HEK293 (cell line): ENCODE measurements around the gene IPCEF1.

ENCODE experiments used
- CTCF ChIA-PET: fragments of 350-600 bp; formaldehyde crosslinking; extraction: SDS; loops from one replicate; lab custom pipeline; 2021; ENCODE audit warnings: antibody characterized with exemption; lab: Yijun Ruan, JAX
- POLR2A ChIA-PET: fragments of 300-600 bp; formaldehyde crosslinking; extraction: SDS; loops from one replicate; lab custom pipeline; 2020; ENCODE audit warnings: antibody characterized with exemption, inconsistent platforms; lab: Yijun Ruan, JAX
- H3K27ac ChIP-seq: fragments of 200-500 bp; sonication (Bioruptor generic); 2 replicates; pipeline ENCODE4 v1.5.1; 2014; ENCODE audit warnings: low read depth, low read length, control low read depth, inconsistent platforms; ENCODE audit errors: extremely low read depth
- H3K36me3 ChIP-seq, 2 experiments: fragments of 200-500 bp in 1 of 2; sonication (Bioruptor generic) in 1 of 2; 1 replicate in 1 of 2; 2 replicates in 1 of 2; pipeline ENCODE4 v1.5.1; 2014 to 2017; ENCODE audit warnings: inconsistent platforms in 2 of 2, low read length in 2 of 2; ENCODE audit not compliant: control insufficient read depth in 2 of 2, insufficient read depth in 1 of 2
- H3K4me1 ChIP-seq: fragments of 200-500 bp; sonication (Bioruptor generic); 2 replicates; pipeline ENCODE4 v1.5.1; 2014; ENCODE audit warnings: mild to moderate bottlenecking, low read length, inconsistent platforms; ENCODE audit not compliant: control insufficient read depth, insufficient read depth
- H3K4me3 ChIP-seq: 2 replicates; pipeline ENCODE4 v1.5.1; 2011; ENCODE audit warnings: low read depth, mild to moderate bottlenecking, control low read depth, low read length, moderate library complexity
- H3K9me3 ChIP-seq: fragments of 200-500 bp; sonication (Bioruptor generic); 2 replicates; pipeline ENCODE4 v1.5.1; 2014; ENCODE audit warnings: low read depth, low read length, inconsistent platforms; ENCODE audit not compliant: control insufficient read depth, insufficient read depth
- BCL11B ChIP-seq: fragments of 450-650 bp; formaldehyde crosslinking; IDR thresholded peaks from 2 replicates; pipeline ENCODE4 v1.5.1; 2016; ENCODE audit warnings: low read depth, missing biosample characterization, missing genetic modification characterization
- KLF16 ChIP-seq: fragments of 450-650 bp; formaldehyde crosslinking; IDR thresholded peaks from 2 replicates; pipeline ENCODE4 v1.5.1; 2017; ENCODE audit warnings: missing biosample characterization, missing genetic modification characterization
- PRDM2 ChIP-seq: fragments of 450-650 bp; formaldehyde crosslinking; IDR thresholded peaks from 2 replicates; pipeline ENCODE4 v1.5.1; 2016; ENCODE audit warnings: missing biosample characterization, missing genetic modification characterization, borderline replicate concordance
- ZBTB20 ChIP-seq: fragments of 450-650 bp; formaldehyde crosslinking; IDR thresholded peaks from 2 replicates; pipeline ENCODE4 v1.5.1; 2016; ENCODE audit warnings: missing biosample characterization, missing genetic modification characterization
- ZBTB48 ChIP-seq: fragments of 450-650 bp; formaldehyde crosslinking; IDR thresholded peaks from 2 replicates; pipeline ENCODE4 v1.5.1; 2016; ENCODE audit warnings: missing biosample characterization, missing genetic modification characterization
- ZBTB49 ChIP-seq: fragments of 450-650 bp; formaldehyde crosslinking; IDR thresholded peaks from 2 replicates; pipeline ENCODE4 v1.5.1; 2016; ENCODE audit warnings: missing biosample characterization, missing genetic modification characterization, low read depth
- ZBTB8A ChIP-seq: fragments of 450-650 bp; formaldehyde crosslinking; IDR thresholded peaks from 2 replicates; pipeline ENCODE4 v1.5.1; 2016; ENCODE audit warnings: missing biosample characterization, missing genetic modification characterization
- ZNF146 ChIP-seq: fragments of 450-650 bp; formaldehyde crosslinking; IDR thresholded peaks from 2 replicates; pipeline ENCODE4 v1.5.1; 2016; ENCODE audit warnings: missing biosample characterization, missing genetic modification characterization
- ZNF157 ChIP-seq: fragments of 450-650 bp; formaldehyde crosslinking; IDR thresholded peaks from 2 replicates; pipeline ENCODE4 v1.5.1; 2016; ENCODE audit warnings: missing biosample characterization, missing genetic modification characterization
- ZNF16 ChIP-seq: fragments of 450-650 bp; formaldehyde crosslinking; IDR thresholded peaks from 2 replicates; pipeline ENCODE4 v1.5.1; 2016; ENCODE audit warnings: low read depth, missing biosample characterization, missing genetic modification characterization
- ZNF2 ChIP-seq: fragments of 450-650 bp; formaldehyde crosslinking; IDR thresholded peaks from 2 replicates; pipeline ENCODE4 v1.5.1; 2016; ENCODE audit warnings: missing biosample characterization, missing genetic modification characterization
- ZNF426 ChIP-seq: fragments of 450-650 bp; formaldehyde crosslinking; IDR thresholded peaks from 2 replicates; pipeline ENCODE4 v1.5.1; 2017; ENCODE audit warnings: missing biosample characterization, missing genetic modification characterization, mild to moderate bottlenecking, inconsistent platforms, moderate library complexity
- ZNF513 ChIP-seq: fragments of 450-650 bp; IDR thresholded peaks from 2 replicates; pipeline ENCODE4 v1.5.1; 2018; ENCODE audit warnings: missing biosample characterization, missing genetic modification characterization
- ZNF530 ChIP-seq: fragments of 450-650 bp; formaldehyde crosslinking; IDR thresholded peaks from 2 replicates; pipeline ENCODE4 v1.5.1; 2016; ENCODE audit warnings: low read depth, missing biosample characterization, missing genetic modification characterization
- ZNF621 ChIP-seq: fragments of 450-650 bp; formaldehyde crosslinking; IDR thresholded peaks from 2 replicates; pipeline ENCODE4 v1.5.1; 2017; ENCODE audit warnings: missing biosample characterization, missing genetic modification characterization
- ZNF768 ChIP-seq: fragments of 450-650 bp; formaldehyde crosslinking; IDR thresholded peaks from 2 replicates; pipeline ENCODE4 v1.5.1; 2018; ENCODE audit warnings: missing biosample characterization, mild to moderate bottlenecking, missing genetic modification characterization
- ZNF776 ChIP-seq: fragments of 450-650 bp; formaldehyde crosslinking; IDR thresholded peaks from 2 replicates; pipeline ENCODE4 v1.5.0; 2017; ENCODE audit warnings: missing biosample characterization, missing genetic modification characterization, borderline replicate concordance
- ZNF785 ChIP-seq: fragments of 450-650 bp; formaldehyde crosslinking; IDR thresholded peaks from 2 replicates; pipeline ENCODE4 v1.5.1; 2016; ENCODE audit warnings: missing biosample characterization, missing genetic modification characterization
- TF ChIP-seq, protein P1 (sequence below): sonication (generic); formaldehyde crosslinking; IDR thresholded peaks from 2 replicates; pipeline ENCODE4 v1.8.1; 2022; ENCODE audit warnings: mild to moderate bottlenecking, moderate library complexity, missing genetic modification reagents

IPCEF1 gene

GRCh38 chr6:154164397-154164796, 192.2 kb downstream of the IPCEF1 start:
- TF ChIP-seq ZNF621 (tag by site-specific recombination) (no peak), ZNF513 (tag by site-specific recombination) (no peak), ZBTB49 (tag by site-specific recombination) (no peak), ZNF2 (tag by site-specific recombination) (no peak), ZNF16 (tag by site-specific recombination) (no peak), ZBTB8A (tag by site-specific recombination) (no peak), ZNF530 (tag by site-specific recombination) (no peak), ZNF785 (no peak), ZNF426 (no peak), ZNF146 (tag by site-specific recombination) (no peak), ZBTB20 (tag by site-specific recombination) (no peak), ZNF776 (tag by site-specific recombination) (no peak)
- Histone ChIP-seq H3K4me3 (no peak overlapping the region), H3K36me3 (no peaks in the 10 kb centered on the region), H3K9me3 (no peaks in the 10 kb centered on the region), H3K4me1 (no peaks in the 10 kb centered on the region), H3K27ac (no peak overlapping the region)
- CTCF ChIA-PET = interaction anchor here (0.6 to 1.4 kb wide), 7 partner anchors 12 to 510 kb away, joined by 3 to 4 read pairs (median 3); no protein-coding TSS in a partner anchor
- POLR2A ChIA-PET = no interaction called here

GRCh38 chr6:154161689-154162088, 194.9 kb downstream of the IPCEF1 start:
- Histone ChIP-seq H3K4me3 (no peak overlapping the region), H3K4me1 (no peaks in the 10 kb centered on the region), H3K9me3 (no peaks in the 10 kb centered on the region), H3K27ac (no peak overlapping the region), H3K36me3 (no peaks in the 10 kb centered on the region)
- ChIA-PET CTCF (interaction anchor here (0.6 to 1.5 kb wide), 3 partner anchors 10 to 1417 kb away, joined by 3 to 7 read pairs (median 4); no protein-coding TSS in a partner anchor), POLR2A (no interaction called here)
- TF ChIP-seq ZBTB48 (tag by site-specific recombination) (no peak), ZNF768 (tag by site-specific recombination) (no peak), KLF16 (tag by site-specific recombination) (no peak)
- TF ChIP-seq, protein P1, sequence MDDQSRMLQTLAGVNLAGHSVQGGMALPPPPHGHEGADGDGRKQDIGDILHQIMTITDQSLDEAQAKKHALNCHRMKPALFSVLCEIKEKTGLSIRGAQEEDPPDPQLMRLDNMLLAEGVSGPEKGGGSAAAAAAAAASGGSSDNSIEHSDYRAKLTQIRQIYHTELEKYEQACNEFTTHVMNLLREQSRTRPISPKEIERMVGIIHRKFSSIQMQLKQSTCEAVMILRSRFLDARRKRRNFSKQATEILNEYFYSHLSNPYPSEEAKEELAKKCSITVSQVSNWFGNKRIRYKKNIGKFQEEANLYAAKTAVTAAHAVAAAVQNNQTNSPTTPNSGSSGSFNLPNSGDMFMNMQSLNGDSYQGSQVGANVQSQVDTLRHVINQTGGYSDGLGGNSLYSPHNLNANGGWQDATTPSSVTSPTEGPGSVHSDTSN (CRISPR knock-in tag) = no peak

DNA sequence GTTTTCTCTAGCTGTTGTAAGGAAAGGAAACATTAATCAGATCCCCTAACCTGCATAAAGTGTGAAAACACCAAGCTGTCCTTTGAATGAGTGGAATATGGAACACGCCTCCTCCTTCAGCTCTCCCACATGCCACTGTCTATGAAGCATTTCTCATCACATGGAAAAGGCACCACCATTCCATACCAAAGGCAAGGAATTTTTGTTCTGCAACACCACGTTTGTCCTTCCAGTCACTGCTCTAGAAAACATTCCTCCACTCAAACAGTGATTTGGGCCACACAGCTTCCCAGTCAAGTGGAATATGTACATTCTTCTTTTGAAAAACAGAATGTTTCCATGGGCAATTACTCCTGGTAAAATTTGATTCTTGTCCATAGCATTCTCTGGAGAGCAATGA, 197.5 kb downstream of the IPCEF1 start:
- Histone ChIP-seq H3K9me3 (no peaks in the 10 kb centered on the region), H3K4me3 (no peak overlapping the region), H3K36me3 (no peaks in the 10 kb centered on the region), H3K4me1 (no peaks in the 10 kb centered on the region), H3K27ac (no peak overlapping the region)
- ChIA-PET CTCF (interaction anchor here (0.6 to 3.5 kb wide), 3 partner anchors 108 to 212 kb away, joined by 3 to 28 read pairs (median 12); no protein-coding TSS in a partner anchor), POLR2A (no interaction called here)
- TF ChIP-seq BCL11B (tag by site-specific recombination) (no peak), ZNF157 (no peak), PRDM2 (tag by site-specific recombination) (no peak)
